Measurements from ENCODE around the gene ANKRD13D. TPM values are rescaled to one million over a fixed set of nuclear protein-coding genes. Genes with fewer than 3 reads are reported as not detected.

The ANKRD13D gene
- total and polyA plus RNA-seq, 11 donors, result 7.6 to 43.6 (median 12.8) TPM

DNA sequence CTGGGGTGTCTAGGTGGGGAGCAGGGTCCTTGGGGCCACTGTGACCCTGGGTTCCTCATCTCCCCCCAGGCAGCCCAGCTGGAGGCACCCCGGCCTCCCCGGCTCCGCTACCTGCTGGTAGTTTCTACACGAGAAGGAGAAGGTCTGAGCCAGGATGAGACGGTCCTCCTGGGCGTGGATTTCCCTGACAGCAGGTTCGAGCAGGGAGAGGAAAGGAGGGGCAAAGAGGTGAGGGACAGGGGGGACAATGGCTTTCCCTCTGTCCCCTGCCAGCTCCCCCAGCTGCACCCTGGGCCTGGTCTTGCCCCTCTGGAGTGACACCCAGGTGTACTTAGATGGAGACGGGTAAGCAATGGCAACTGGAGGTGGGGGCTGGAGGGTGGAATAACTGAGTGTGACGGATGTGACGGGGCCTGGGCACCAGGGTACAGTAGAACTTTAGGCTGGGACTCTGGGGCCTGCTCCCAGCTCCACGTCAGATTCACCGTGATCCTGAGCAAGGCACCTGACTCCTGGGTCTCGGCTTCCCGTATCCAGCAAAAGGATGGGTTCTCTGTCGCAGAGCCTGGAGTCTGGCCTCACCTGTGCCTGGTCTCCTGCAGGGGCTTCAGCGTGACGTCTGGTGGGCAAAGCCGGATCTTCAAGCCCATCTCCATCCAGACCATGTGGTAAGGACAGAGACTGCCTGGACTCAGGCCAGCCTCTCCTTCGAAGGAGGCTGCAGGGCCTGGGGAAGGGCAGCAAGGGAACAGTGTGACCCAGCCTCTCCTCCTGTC, 17.9 kb downstream of the ANKRD13D start:
- 90 to 92% (median 91%) methylated on average over 18 to 19 of the region's 19 CpGs for WGBS, 4 donors
- Histone ChIP-seq H3K27me3 (no peaks in the 10 kb centered on the region), H3K36me3 (peaks cover 0 to 41% (median 19%) of the 10 kb centered on the region in 9 donors), H3K4me3 (no peak overlapping the region), H3K27ac (no peak overlapping the region), H3K4me1 (peaks cover 8 to 27% (median 20%) of the 10 kb centered on the region in 12 donors), H3K9me3 (no peaks in the 10 kb centered on the region)
- DNase-seq (no peak), ATAC-seq (no peak)
- TF ChIP-seq CTCF (IDR thresholded peaks at IDR 0.05) (no peak), POLR2A (IDR thresholded peaks at IDR 0.05) (no peak)
- intact Hi-C loops (cut with DNase I), result no loop called here

DNA sequence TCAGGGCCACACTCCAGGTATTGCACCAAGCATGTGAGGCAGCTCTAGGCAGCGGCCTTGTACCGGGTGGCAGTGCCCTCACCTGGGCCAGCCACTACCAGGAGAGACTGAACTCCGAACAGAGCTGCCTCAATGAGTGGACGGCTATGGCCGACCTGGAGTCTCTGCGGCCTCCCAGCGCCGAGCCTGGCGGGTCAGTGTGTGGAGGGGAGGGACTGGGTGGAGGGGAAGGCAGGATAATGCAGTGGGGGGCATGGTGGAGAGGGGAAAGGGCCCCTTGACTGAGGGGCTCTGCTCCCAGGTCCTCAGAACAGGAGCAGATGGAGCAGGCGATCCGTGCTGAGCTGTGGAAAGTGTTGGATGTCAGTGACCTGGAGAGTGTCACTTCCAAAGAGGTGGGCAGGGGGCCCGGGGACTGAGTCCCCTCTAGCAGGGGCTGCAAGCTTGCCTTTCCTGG, 18.5 kb downstream of the ANKRD13D start:
- TF ChIP-seq CTCF (IDR thresholded peaks at IDR 0.05), result no peak
- no peak for TF ChIP-seq POLR2A (IDR thresholded peaks at IDR 0.05)
- Histone ChIP-seq H3K27me3 (no peaks in the 10 kb centered on the region), H3K36me3 (peaks cover 0 to 41% (median 19%) of the 10 kb centered on the region in 9 donors), H3K4me3 (no peak overlapping the region), H3K9me3 (no peaks in the 10 kb centered on the region), H3K4me1 (peaks cover 4 to 24% (median 14%) of the 10 kb centered on the region in 12 donors), H3K27ac (no peak overlapping the region)
- ATAC-seq, result no peak
- DNase-seq, result no peak
- 86 to 90% (median 88%) methylated on average over 10 to 12 of the region's 12 CpGs for WGBS, 4 donors
- intact Hi-C loops (cut with DNase I), result no loop called here

GRCh38 chr11:67308031-67308866, 19.1 kb downstream of the ANKRD13D start:
- Histone ChIP-seq H3K4me1 (peaks cover 0 to 25% (median 10%) of the 10 kb centered on the region in 12 donors), H3K36me3 (peaks cover 0 to 41% (median 19%) of the 10 kb centered on the region in 9 donors)

More at GRCh38 chr11:67308031-67308866, 19.1 kb downstream of the ANKRD13D start:
- no peak for ATAC-seq
- TF ChIP-seq CTCF (IDR thresholded peaks at IDR 0.05) (no peak), POLR2A (IDR thresholded peaks at IDR 0.05) (no peak)
- WGBS, 4 donors, result 94 to 97% (median 95%) methylated on average over 12 to 20 of the region's 20 CpGs
- H3K27ac ChIP-seq, result no peak overlapping the region
- no peak for DNase-seq
- H3K27me3 ChIP-seq, result no peaks in the 10 kb centered on the region
- intact Hi-C loops (cut with DNase I), result no loop called here
- H3K4me3 ChIP-seq, result no peak overlapping the region
- no peaks in the 10 kb centered on the region for H3K9me3 ChIP-seq

All from heart left ventricle (tissue), 16 donors.